ENCODE results near the gene GRM4.

DNA sequence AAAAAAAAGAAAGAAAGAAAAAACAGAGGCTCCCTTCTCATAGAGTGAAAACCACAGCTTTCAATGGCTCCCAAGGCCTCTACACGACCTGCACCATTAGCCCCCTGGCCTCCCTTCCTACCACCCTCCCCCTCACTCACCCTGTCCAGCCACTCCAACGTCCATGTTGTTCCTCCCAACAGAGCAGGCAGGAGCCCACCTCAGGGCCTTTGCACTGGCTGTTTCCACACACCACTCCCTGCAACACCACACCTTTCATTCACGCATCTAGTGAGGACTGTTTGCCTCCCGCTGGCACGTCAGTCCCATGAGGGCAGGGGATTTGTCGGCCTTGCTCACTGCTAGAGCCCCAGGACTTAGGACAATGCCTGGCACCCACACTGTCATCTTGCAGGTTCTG lies 39.5 kb downstream of the GRM4 start:
- TF ChIP-seq POLR2A (IDR thresholded peaks at IDR 0.05; ENCODE audit: low read length) (no peak), GATA1 (IDR thresholded peaks at IDR 0.05; ENCODE audit: low read depth, low read length) (no peak)
